Peyer's patch (tissue), 4 donors: ENCODE results near the gene MIPEP.

ENCODE experiments used
- POLR2A ChIP-seq, 2 donors: fragments of 450-650 bp; IDR thresholded peaks; one replicate each; pipeline ENCODE4 v1.5.1; 2017; ENCODE audit warnings: antibody characterized with exemption in 2 of 2, mild to moderate bottlenecking in 2 of 2, moderate library complexity in 2 of 2
- TF ChIP-seq, protein P1 (sequence below), 6 experiments: fragments of 450-650 bp in 4 of 6; fragments of 200-600 bp in 2 of 6; sonication (generic) in 1 of 6; IDR thresholded peaks; one replicate each; pipeline ENCODE4 v1.5.1; 2017 to 2019; ENCODE audit warnings: antibody characterized with exemption in 6 of 6, mild to moderate bottlenecking in 3 of 6, moderate library complexity in 1 of 6

- TF ChIP-seq, protein P1, sequence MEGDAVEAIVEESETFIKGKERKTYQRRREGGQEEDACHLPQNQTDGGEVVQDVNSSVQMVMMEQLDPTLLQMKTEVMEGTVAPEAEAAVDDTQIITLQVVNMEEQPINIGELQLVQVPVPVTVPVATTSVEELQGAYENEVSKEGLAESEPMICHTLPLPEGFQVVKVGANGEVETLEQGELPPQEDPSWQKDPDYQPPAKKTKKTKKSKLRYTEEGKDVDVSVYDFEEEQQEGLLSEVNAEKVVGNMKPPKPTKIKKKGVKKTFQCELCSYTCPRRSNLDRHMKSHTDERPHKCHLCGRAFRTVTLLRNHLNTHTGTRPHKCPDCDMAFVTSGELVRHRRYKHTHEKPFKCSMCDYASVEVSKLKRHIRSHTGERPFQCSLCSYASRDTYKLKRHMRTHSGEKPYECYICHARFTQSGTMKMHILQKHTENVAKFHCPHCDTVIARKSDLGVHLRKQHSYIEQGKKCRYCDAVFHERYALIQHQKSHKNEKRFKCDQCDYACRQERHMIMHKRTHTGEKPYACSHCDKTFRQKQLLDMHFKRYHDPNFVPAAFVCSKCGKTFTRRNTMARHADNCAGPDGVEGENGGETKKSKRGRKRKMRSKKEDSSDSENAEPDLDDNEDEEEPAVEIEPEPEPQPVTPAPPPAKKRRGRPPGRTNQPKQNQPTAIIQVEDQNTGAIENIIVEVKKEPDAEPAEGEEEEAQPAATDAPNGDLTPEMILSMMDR (IDR thresholded peaks at IDR 0.05) = no peak
- no peak for TF ChIP-seq POLR2A (IDR thresholded peaks at IDR 0.05)
Observed at GRCh38 chr13:23770428-23770827, 118.8 kb downstream of the MIPEP start.
